PFSK-1 (cell line): ENCODE measurements around the gene ITGAE.

Source experiments
- POLR2AphosphoS5 ChIP-seq: IDR thresholded peaks from 2 replicates; pipeline ENCODE4 v1.6.1; 2012; ENCODE audit warnings: low read depth, mild to moderate bottlenecking, control low read depth, low read length, moderate library complexity
- REST ChIP-seq, 2 experiments: IDR thresholded peaks; 2 replicates each; pipeline versions ENCODE4 v1.6.1 to v1.8.0; 2011 to 2012; ENCODE audit warnings: low read depth in 2 of 2, low read length in 2 of 2, control low read depth in 1 of 2, inconsistent platforms in 1 of 2, mild to moderate bottlenecking in 1 of 2, moderate library complexity in 1 of 2; ENCODE audit not compliant: insufficient read depth in 1 of 2
- TAF1 ChIP-seq: IDR thresholded peaks from 2 replicates; pipeline ENCODE4 v1.6.1; 2012; ENCODE audit warnings: low read length, control low read depth, borderline replicate concordance; ENCODE audit not compliant: insufficient read depth

- TF ChIP-seq POLR2AphosphoS5 (no peak), TAF1 (no peak), REST (IDR thresholded peaks at IDR 0.05; ENCODE audit: insufficient read depth in 1 of 2, low read depth in 2 of 2, low read length in 2 of 2) (no peak)
Measured at GRCh38 chr17:3748576-3748975, 52.4 kb downstream of the ITGAE start.
